ENCODE measurements around the gene TRPM3. TPM values are rescaled to one million over a fixed set of nuclear protein-coding genes. Genes with fewer than 3 reads are reported as not detected.

Gene TRPM3
- total and polyA plus RNA-seq, 2 of the 8 experiments (the other 6 are each of a cell fraction or from before 2014, with no cell fraction given): 2.4 to 10.9 TPM

DNA sequence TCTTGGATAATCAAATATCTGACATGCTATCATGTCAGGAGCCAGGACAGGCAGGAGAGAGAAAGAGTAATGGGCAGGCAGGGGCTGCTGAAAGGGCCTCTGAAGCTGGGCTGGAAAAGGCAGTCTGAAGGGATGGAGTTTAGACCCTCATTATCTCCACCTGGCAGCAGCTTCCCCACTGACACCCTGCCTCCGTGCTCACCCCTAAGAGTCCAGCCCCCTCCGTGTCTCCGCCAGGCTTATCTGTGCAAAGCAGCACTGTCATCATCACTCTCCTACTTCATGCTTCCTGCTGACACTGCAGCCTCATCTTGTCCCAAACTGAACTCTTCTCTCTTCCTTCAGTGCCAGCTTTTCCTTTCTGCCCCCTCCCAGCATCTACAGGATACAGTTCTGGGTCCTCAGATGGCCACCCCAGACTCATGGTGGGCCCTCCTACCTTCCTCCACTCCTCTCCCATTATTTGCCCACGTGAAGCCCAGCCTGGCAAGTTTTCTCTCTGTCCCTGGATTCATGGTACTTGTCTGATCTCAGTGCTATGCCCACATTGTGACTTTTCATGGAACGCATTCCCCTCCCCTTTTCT is 636.1 kb downstream of the TRPM3 start:
- Histone ChIP-seq H4K20me1 (replicated peaks in 1 of 2; ENCODE audit: control insufficient read depth in 1 of 2, insufficient read depth in 2 of 2, low read length in 2 of 2) (no peaks in the 10 kb centered on the region), H3K79me2 (ENCODE audit: control insufficient read depth in 1 of 2, insufficient read depth in 2 of 2, low read length in 2 of 2) (no peaks in the 10 kb centered on the region), H2AK5ac (ENCODE audit: low read depth, low read length) (no peak overlapping the region), H3K4ac (replicated peaks; ENCODE audit: insufficient read length, low read depth, low read length) (no peak overlapping the region), H3K4me1 (replicated peaks in 1 of 4; ENCODE audit: control insufficient read depth in 3 of 4, insufficient read depth in 4 of 4, low read length in 3 of 4) (peaks cover 0 to 7% (median 4%) of the 10 kb centered on the region in 4 experiments; a peak in 5 of 7 replicates), H2BK15ac (ENCODE audit: low read length) (no peak overlapping the region; the same call in 1 of the 2 replicates), H4K8ac (ENCODE audit: extremely low read depth, insufficient read depth, low read length) (no peak overlapping the region), H4K91ac (replicated peaks; ENCODE audit: insufficient read length, low read length) (no peak overlapping the region), H3K56ac (replicated peaks; ENCODE audit: insufficient read length, low read depth, low read length) (no peak overlapping the region), H3K18ac (ENCODE audit: extremely low read depth, low read length) (no peak overlapping the region), H3K14ac (ENCODE audit: insufficient read length) (no peak overlapping the region), H2BK120ac (replicated peaks; ENCODE audit: low read depth, low read length) (no peak overlapping the region), H3K27me3 (replicated peaks in 1 of 4; ENCODE audit: control insufficient read depth in 3 of 4, extremely low read depth in 1 of 4, insufficient read depth in 3 of 4, low read length in 3 of 4) (no peaks in the 10 kb centered on the region), H3K9ac (replicated peaks in 1 of 4; ENCODE audit: extremely low read depth in 1 of 4, low read depth in 3 of 4, low read length in 3 of 4) (no peak overlapping the region), H2BK20ac (ENCODE audit: low read length) (no peak overlapping the region), H2BK5ac (ENCODE audit: low read depth, low read length) (no peak overlapping the region), H2AFZ (ENCODE audit: low read length) (no peak overlapping the region), H2BK12ac (ENCODE audit: low read depth, low read length) (no peak overlapping the region), H3K9me3 (ENCODE audit: insufficient read depth in 2 of 2, low read depth in 1 of 2, low read length in 1 of 2) (no peaks in the 10 kb centered on the region), H3K27ac (ENCODE audit: low read depth, low read length) (no peak overlapping the region), H3K4me3 (ENCODE audit: extremely low read depth in 1 of 4, insufficient read depth in 2 of 4, low read depth in 3 of 4, low read length in 4 of 4) (no peak overlapping the region), H3K23ac (ENCODE audit: insufficient read length) (no peak overlapping the region), H3K36me3 (ENCODE audit: control insufficient read depth in 2 of 4, insufficient read depth in 4 of 4, low read length in 3 of 4) (no peaks in the 10 kb centered on the region), H3K23me2 (ENCODE audit: low read depth, low read length) (no peaks in the 10 kb centered on the region; the same call in 1 of the 2 replicates), H3K79me1 (ENCODE audit: low read depth, low read length) (no peaks in the 10 kb centered on the region; the same call in 1 of the 2 replicates), H3K4me2 (ENCODE audit: insufficient read depth in 1 of 2, low read depth in 2 of 2, low read length in 2 of 2) (no peak overlapping the region), H4K5ac (ENCODE audit: insufficient read length, low read depth, low read length) (no peak overlapping the region)
- 87% methylated on average over 5 of the region's 5 CpGs; no CpG with 5 or more reads in 1 of the 2 experiments for WGBS, 2 experiments (ENCODE audit: extremely low coverage in 1 of 2, insufficient coverage in 1 of 2, insufficient read length in 1 of 2, insufficient replicate concordance in 2 of 2, low coverage in 1 of 2, low lambda C conversion rate in 2 of 2, missing lambda C conversion rate in 1 of 2)
- CTCF ChIA-PET (ENCODE audit: partially characterized antibody): interaction anchor here (0.7 to 5.4 kb wide), 31 partner anchors 10 to 374 kb away, joined by 3 to 43 read pairs (median 4); no protein-coding TSS in a partner anchor
- DNase-seq (ENCODE audit: low read depth in 1 of 2, low spot score in 2 of 2) (no peak), FAIRE-seq (no peak)
- POLR2A ChIA-PET (ENCODE audit: partially characterized antibody): no interaction called here
- TF ChIP-seq SP2 (IDR thresholded peaks at IDR 0.05; ENCODE audit: low read length) (no peak), CBX8 (IDR thresholded peaks at IDR 0.05; ENCODE audit: borderline replicate concordance, low read depth, low read length) (no peak), NANOG (IDR thresholded peaks at IDR 0.05; ENCODE audit: insufficient read depth, low read depth, low read length, poor library complexity, severe bottlenecking) (no peak), NRF1 (IDR thresholded peaks at IDR 0.05; ENCODE audit: low read depth, low read length) (no peak), POLR2A (IDR thresholded peaks at IDR 0.05; ENCODE audit: control extremely low read depth in 1 of 2, low read depth in 2 of 2, low read length in 2 of 2) (no peak), EZH2 (IDR thresholded peaks at IDR 0.05; ENCODE audit: low read depth, low read length, severe bottlenecking) (no peak), TAF7 (optimal IDR thresholded peaks at IDR 0.05; ENCODE audit: borderline replicate concordance, low read depth, low read length) (no peak), SIN3A (conservative IDR thresholded peaks at IDR 0.05 in 1 of 2, IDR thresholded peaks at IDR 0.05 in 1 of 2; ENCODE audit: low read depth in 1 of 2, low read length in 2 of 2) (no peak), RAD21 (IDR thresholded peaks at IDR 0.05 in 1 of 2, conservative IDR thresholded peaks at IDR 0.05 in 1 of 2; ENCODE audit: low read depth in 2 of 2, low read length in 2 of 2) (no peak), EGR1 (IDR thresholded peaks at IDR 0.05; ENCODE audit: borderline replicate concordance, low read depth, low read length) (no peak), E2F6 (IDR thresholded peaks at IDR 0.05) (no peak), CBX5 (IDR thresholded peaks at IDR 0.05; ENCODE audit: low read depth, low read length) (no peak)

Data from H1 (cell line).